Measurements from ENCODE around the gene ASS1. TPM values are rescaled to one million over a fixed set of nuclear protein-coding genes. Genes with fewer than 3 reads are reported as not detected.

ASS1 gene
- total and polyA plus RNA-seq, 2 donors (not counting 1 experiment from before 2014, with no cell fraction given) = 0.30 to 0.44 TPM

DNA sequence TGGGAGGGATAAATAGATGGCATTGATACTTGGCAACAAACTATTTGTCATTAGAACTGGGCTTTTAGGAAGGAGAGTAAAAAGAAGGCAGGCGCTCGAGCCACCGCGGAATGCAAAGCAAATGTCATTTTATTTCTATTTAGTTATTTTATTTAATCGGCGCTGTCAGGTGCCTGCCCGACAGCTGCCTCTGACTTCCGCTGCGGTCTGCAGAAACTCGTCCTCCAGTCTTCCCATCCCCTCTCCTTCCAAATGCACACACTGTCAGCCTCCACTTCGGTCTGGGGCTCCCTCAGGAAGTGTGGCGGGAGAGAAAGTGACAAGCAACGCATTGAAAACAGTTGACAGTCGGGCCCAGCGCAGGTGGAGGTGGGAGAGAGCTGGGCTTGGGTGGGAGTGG, 29.3 kb downstream of the ASS1 start:
- POLR2A ChIA-PET = no interaction called here

GRCh38 chr9:130476151-130476730, 31.5 kb downstream of the ASS1 start:
- H3K9me3 ChIP-seq (ENCODE audit: control extremely low read depth in 1 of 3, control insufficient read depth in 2 of 3, insufficient read depth in 1 of 3, low read length in 2 of 3) = no peaks in the 10 kb centered on the region
- no peak for TF ChIP-seq EZH2 (IDR thresholded peaks at IDR 0.05; ENCODE audit: borderline replicate concordance, insufficient read depth, low read depth, low read length, poor library complexity, severe bottlenecking)
- TF ChIP-seq, protein P1, sequence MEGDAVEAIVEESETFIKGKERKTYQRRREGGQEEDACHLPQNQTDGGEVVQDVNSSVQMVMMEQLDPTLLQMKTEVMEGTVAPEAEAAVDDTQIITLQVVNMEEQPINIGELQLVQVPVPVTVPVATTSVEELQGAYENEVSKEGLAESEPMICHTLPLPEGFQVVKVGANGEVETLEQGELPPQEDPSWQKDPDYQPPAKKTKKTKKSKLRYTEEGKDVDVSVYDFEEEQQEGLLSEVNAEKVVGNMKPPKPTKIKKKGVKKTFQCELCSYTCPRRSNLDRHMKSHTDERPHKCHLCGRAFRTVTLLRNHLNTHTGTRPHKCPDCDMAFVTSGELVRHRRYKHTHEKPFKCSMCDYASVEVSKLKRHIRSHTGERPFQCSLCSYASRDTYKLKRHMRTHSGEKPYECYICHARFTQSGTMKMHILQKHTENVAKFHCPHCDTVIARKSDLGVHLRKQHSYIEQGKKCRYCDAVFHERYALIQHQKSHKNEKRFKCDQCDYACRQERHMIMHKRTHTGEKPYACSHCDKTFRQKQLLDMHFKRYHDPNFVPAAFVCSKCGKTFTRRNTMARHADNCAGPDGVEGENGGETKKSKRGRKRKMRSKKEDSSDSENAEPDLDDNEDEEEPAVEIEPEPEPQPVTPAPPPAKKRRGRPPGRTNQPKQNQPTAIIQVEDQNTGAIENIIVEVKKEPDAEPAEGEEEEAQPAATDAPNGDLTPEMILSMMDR (IDR thresholded peaks at IDR 0.05) = no peak
- POLR2A ChIA-PET = no interaction called here
- DNase-seq (no peak), ATAC-seq (ENCODE audit: low read depth) (no peak)
- no peak overlapping the region for H3K27ac ChIP-seq (ENCODE audit: low read length in 2 of 2)
- CTCF ChIA-PET = no interaction called here
- H3K4me3 Mint-ChIP-seq = no peak overlapping the region
- no peaks in the 10 kb centered on the region for H3K9me3 Mint-ChIP-seq (ENCODE audit: insufficient read depth)
- H3K79me2 ChIP-seq (ENCODE audit: control insufficient read depth, insufficient read depth, low read length) = no peaks in the 10 kb centered on the region
- no peaks in the 10 kb centered on the region for H3K4me1 Mint-ChIP-seq
- H3K4me2 ChIP-seq (replicated peaks; ENCODE audit: low read depth, low read length, poor library complexity, severe bottlenecking) = no peak overlapping the region
- WGBS (ENCODE audit: insufficient coverage) = 98% methylated on average over 8 of the region's 21 CpGs
- no peak overlapping the region for H3K27ac Mint-ChIP-seq
- intact Hi-C loops (cut with micrococcal nuclease) = no loop called here
- H3K4me3 ChIP-seq (ENCODE audit: control extremely low read depth in 1 of 5, extremely low read depth in 1 of 5, insufficient read depth in 1 of 5, low read depth in 2 of 5, low read length in 4 of 5) = no peak overlapping the region
- H3K4me1 ChIP-seq (ENCODE audit: control insufficient read depth in 2 of 2, insufficient read depth in 2 of 2, low read length in 2 of 2) = no peaks in the 10 kb centered on the region
- H2AFZ ChIP-seq (ENCODE audit: insufficient read depth, low read depth, low read length, poor library complexity, severe bottlenecking) = no peak overlapping the region
- H3K27me3 ChIP-seq (replicated peaks in 1 of 4; ENCODE audit: control extremely low read depth in 1 of 4, control insufficient read depth in 3 of 4, insufficient read depth in 4 of 4, low read length in 3 of 4) = peaks cover 0 to 8% (median 2%) of the 10 kb centered on the region in 4 experiments
- peaks cover 14% of the 10 kb centered on the region for H3K27me3 Mint-ChIP-seq
- H4K20me1 ChIP-seq (ENCODE audit: control insufficient read depth, insufficient read depth, low read length, poor library complexity, severe bottlenecking) = no peaks in the 10 kb centered on the region
- H3K9ac ChIP-seq (ENCODE audit: low read length) = no peak overlapping the region
- H3K36me3 ChIP-seq (replicated peaks in 1 of 2; ENCODE audit: control extremely low read depth in 1 of 2, control insufficient read depth in 1 of 2, extremely low read depth in 1 of 2, insufficient read depth in 2 of 2, low read length in 1 of 2) = no peaks in the 10 kb centered on the region

More for the DNA sequence above, 29.3 kb downstream of the ASS1 start:
- no peak overlapping the region for H3K27ac Mint-ChIP-seq
- Histone ChIP-seq H4K20me1 (ENCODE audit: control insufficient read depth, insufficient read depth, low read length, poor library complexity, severe bottlenecking) (no peaks in the 10 kb centered on the region), H3K27me3 (replicated peaks in 1 of 4; ENCODE audit: control extremely low read depth in 1 of 4, control insufficient read depth in 3 of 4, insufficient read depth in 4 of 4, low read length in 3 of 4) (peaks cover 0 to 15% (median 4%) of the 10 kb centered on the region in 4 experiments), H3K4me2 (replicated peaks; ENCODE audit: low read depth, low read length, poor library complexity, severe bottlenecking) (no peak overlapping the region), H2AFZ (ENCODE audit: insufficient read depth, low read depth, low read length, poor library complexity, severe bottlenecking) (no peak overlapping the region), H3K4me3 (ENCODE audit: control extremely low read depth in 1 of 5, extremely low read depth in 1 of 5, insufficient read depth in 1 of 5, low read depth in 2 of 5, low read length in 4 of 5) (no peak overlapping the region), H3K9me3 (ENCODE audit: control extremely low read depth in 1 of 3, control insufficient read depth in 2 of 3, insufficient read depth in 1 of 3, low read length in 2 of 3) (no peaks in the 10 kb centered on the region), H3K36me3 (replicated peaks in 1 of 2; ENCODE audit: control extremely low read depth in 1 of 2, control insufficient read depth in 1 of 2, extremely low read depth in 1 of 2, insufficient read depth in 2 of 2, low read length in 1 of 2) (no peaks in the 10 kb centered on the region), H3K79me2 (ENCODE audit: control insufficient read depth, insufficient read depth, low read length) (no peaks in the 10 kb centered on the region), H3K4me1 (ENCODE audit: control insufficient read depth in 2 of 2, insufficient read depth in 2 of 2, low read length in 2 of 2) (no peaks in the 10 kb centered on the region), H3K9ac (ENCODE audit: low read length) (no peak overlapping the region), H3K27ac (ENCODE audit: low read length in 2 of 2) (no peak overlapping the region)
- WGBS (ENCODE audit: insufficient coverage) = 49% methylated on average over 9 of the region's 15 CpGs
- H3K9me3 Mint-ChIP-seq (ENCODE audit: insufficient read depth) = no peaks in the 10 kb centered on the region
- peaks cover 16% of the 10 kb centered on the region for H3K27me3 Mint-ChIP-seq
- H3K4me1 Mint-ChIP-seq = no peaks in the 10 kb centered on the region
- DNase-seq = no peak
- intact Hi-C loops (cut with micrococcal nuclease) = no loop called here
- CTCF ChIA-PET = no interaction called here
- ATAC-seq (ENCODE audit: low read depth) = no peak
- TF ChIP-seq, protein P1 (IDR thresholded peaks at IDR 0.05) = no peak
- TF ChIP-seq EZH2 (IDR thresholded peaks at IDR 0.05; ENCODE audit: borderline replicate concordance, insufficient read depth, low read depth, low read length, poor library complexity, severe bottlenecking) = no peak
- no peak overlapping the region for H3K4me3 Mint-ChIP-seq
